Ascending aorta (tissue), 2 donors: Measurements from ENCODE around the gene XIRP2. TPM values are rescaled to one million over a fixed set of nuclear protein-coding genes. Genes with fewer than 3 reads are reported as not detected.
"Not testable (repeated sequence)": the region's sequence is repeated elsewhere in the genome, so short reads cannot be mapped to it uniquely, and the experiment has no call there.

Source experiments
- DNase-seq, 2 donors: peaks; one replicate each; pipeline ENCODE4 v3.0.0-alpha.2; 2019; ENCODE audit warnings: low spot score in 2 of 2
- H3K27ac ChIP-seq, 2 donors: fragments of 200-600 bp; sonication (generic); one replicate each; pipeline ENCODE4 v1.5.1; 2016 to 2017; ENCODE audit warnings: mild to moderate bottlenecking in 1 of 2
- H3K27me3 ChIP-seq: fragments of 200-600 bp; sonication (generic); one replicate; pipeline ENCODE4 v1.5.1; 2017
- H3K36me3 ChIP-seq, 2 donors: fragments of 200-600 bp; sonication (generic); one replicate each; pipeline ENCODE4 v1.5.1; 2016
- H3K4me1 ChIP-seq, 2 donors: fragments of 200-600 bp; sonication (generic); one replicate each; pipeline ENCODE4 v1.5.1; 2016 to 2017; ENCODE audit warnings: mild to moderate bottlenecking in 1 of 2
- H3K4me3 ChIP-seq, 2 donors: fragments of 200-600 bp; sonication (generic); one replicate each; pipeline ENCODE4 v1.5.1; 2016 to 2017; ENCODE audit warnings: mild to moderate bottlenecking in 1 of 2
- H3K9me3 ChIP-seq, 2 donors: fragments of 200-600 bp; sonication (generic); one replicate each; pipeline ENCODE4 v1.5.1; 2016
- CTCF ChIP-seq, 3 experiments: fragments of 200-600 bp in 2 of 3; fragments of 450-650 bp in 1 of 3; sonication (generic) in 2 of 3; IDR thresholded peaks; one replicate each; pipeline ENCODE4 v1.5.1; 2016 to 2019; ENCODE audit warnings: antibody characterized with exemption in 3 of 3, mild to moderate bottlenecking in 1 of 3, moderate library complexity in 1 of 3
- intact Hi-C: fragments of 100-400 bp; cut with DNase I; formaldehyde crosslinking; loops from one replicate; pipeline ENCODE4 v1.15.1; 2023
- total RNA-seq: library from RNA; depleted of rRNA; stranded (reverse); fragments of >200 nt; gene quantifications from one replicate; pipeline ENCODE4 v1.1.0, GENCODE V29; 2016

Gene XIRP2
- total RNA-seq, 1 donor from 2014 or later = 1.2 TPM

- DNase-seq = no peak
- intact Hi-C loops = no loop called here
- no peak overlapping the region for H3K27ac ChIP-seq
- no peaks in the 10 kb centered on the region for H3K27me3 ChIP-seq
- TF ChIP-seq CTCF (IDR thresholded peaks at IDR 0.05) = no peak
- H3K4me1 ChIP-seq = no peaks in the 10 kb centered on the region
- H3K4me3 ChIP-seq = no peak overlapping the region
- no peaks in the 10 kb centered on the region for H3K36me3 ChIP-seq
- no peaks in the 10 kb centered on the region for H3K9me3 ChIP-seq
Observed at GRCh38 chr2:167049659-167050058, 161.4 kb downstream of the XIRP2 start.

GRCh38 chr2:167052825-167053224 is 164.5 kb downstream of the XIRP2 start:
- Histone ChIP-seq H3K9me3 (no peaks in the 10 kb centered on the region), H3K27me3 (no peaks in the 10 kb centered on the region), H3K27ac (no peak overlapping the region), H3K36me3 (no peaks in the 10 kb centered on the region), H3K4me1 (no peaks in the 10 kb centered on the region), H3K4me3 (no peak overlapping the region)
- no peak for TF ChIP-seq CTCF (IDR thresholded peaks at IDR 0.05)
- DNase-seq = no peak
- intact Hi-C loops = no loop called here

GRCh38 chr2:167054881-167055280 is 166.6 kb downstream of the XIRP2 start:
- H3K27me3 ChIP-seq = no peaks in the 10 kb centered on the region
- DNase-seq = no peak
- intact Hi-C loops = no loop called here
- H3K4me3 ChIP-seq = no peak overlapping the region
- H3K4me1 ChIP-seq = no peaks in the 10 kb centered on the region
- no peak for TF ChIP-seq CTCF (IDR thresholded peaks at IDR 0.05)
- H3K9me3 ChIP-seq = no peaks in the 10 kb centered on the region
- no peaks in the 10 kb centered on the region for H3K36me3 ChIP-seq
- H3K27ac ChIP-seq = no peak overlapping the region

- Histone ChIP-seq H3K27me3 (no peaks in the 10 kb centered on the region), H3K36me3 (no peaks in the 10 kb centered on the region), H3K4me3 (no peak overlapping the region), H3K4me1 (no peaks in the 10 kb centered on the region), H3K9me3 (no peaks in the 10 kb centered on the region), H3K27ac (no peak overlapping the region)
- TF ChIP-seq CTCF (IDR thresholded peaks at IDR 0.05) = no peak
- intact Hi-C loops = no loop called here
- DNase-seq = no peak
Observed at GRCh38 chr2:167057446-167057845, 169.2 kb downstream of the XIRP2 start.

GRCh38 chr2:167059173-167059572 is 170.9 kb downstream of the XIRP2 start:
- H3K36me3 ChIP-seq = no peaks in the 10 kb centered on the region
- no peaks in the 10 kb centered on the region for H3K9me3 ChIP-seq
- intact Hi-C loops = no loop called here
- no peak overlapping the region for H3K4me3 ChIP-seq
- no peak for TF ChIP-seq CTCF (IDR thresholded peaks at IDR 0.05)
- no peak overlapping the region for H3K27ac ChIP-seq
- H3K27me3 ChIP-seq = no peaks in the 10 kb centered on the region
- DNase-seq = no peak
- no peaks in the 10 kb centered on the region for H3K4me1 ChIP-seq

- intact Hi-C loops = no loop called here
- H3K27me3 ChIP-seq = no peaks in the 10 kb centered on the region
- TF ChIP-seq CTCF (IDR thresholded peaks at IDR 0.05) = no peak
- H3K4me1 ChIP-seq = no peaks in the 10 kb centered on the region
- no peak overlapping the region for H3K27ac ChIP-seq
- no peaks in the 10 kb centered on the region for H3K9me3 ChIP-seq
- H3K36me3 ChIP-seq = no peaks in the 10 kb centered on the region
- DNase-seq = no peak
- no peak overlapping the region for H3K4me3 ChIP-seq
Observed at GRCh38 chr2:167069855-167070254, 181.6 kb downstream of the XIRP2 start.

GRCh38 chr2:167075708-167076107 is 187.4 kb downstream of the XIRP2 start:
- not testable (repeated sequence) for DNase-seq, H3K9me3 ChIP-seq

GRCh38 chr2:167098931-167099330 is 210.7 kb downstream of the XIRP2 start:
- H3K9me3 ChIP-seq, H3K27me3 ChIP-seq, H3K27ac ChIP-seq, H3K36me3 ChIP-seq, intact Hi-C loops, H3K4me1 ChIP-seq, H3K4me3 ChIP-seq, DNase-seq: not testable (repeated sequence)

More at GRCh38 chr2:167075708-167076107, 187.4 kb downstream of the XIRP2 start:
- H3K4me3 ChIP-seq, H3K27me3 ChIP-seq, H3K27ac ChIP-seq, H3K36me3 ChIP-seq, intact Hi-C loops, H3K4me1 ChIP-seq: not testable (repeated sequence)
